EH (cell line): Measurements from ENCODE around the gene FAM120B.
"Not testable (repeated sequence)": the region's sequence is repeated elsewhere in the genome, so short reads cannot be mapped to it uniquely, and the experiment has no call there.

ENCODE experiments used
- DNase-seq: peaks from one replicate; pipeline ENCODE4 v3.0.0-alpha.2; 2015; ENCODE audit warnings: low read depth

FAM120B gene

GRCh38 chr6:170385506-170385905 lies 78.9 kb downstream of the FAM120B start:
- no peak for DNase-seq

GRCh38 chr6:170388113-170388512 lies 81.6 kb downstream of the FAM120B start:
- peak; percentile 92 for DNase-seq

GRCh38 chr6:170393033-170393432 lies 86.5 kb downstream of the FAM120B start:
- DNase-seq: no peak

GRCh38 chr6:170393807-170394399 lies 87.3 kb downstream of the FAM120B start:
- no peak for DNase-seq

GRCh38 chr6:170394980-170395379 lies 88.4 kb downstream of the FAM120B start:
- no peak for DNase-seq

DNA sequence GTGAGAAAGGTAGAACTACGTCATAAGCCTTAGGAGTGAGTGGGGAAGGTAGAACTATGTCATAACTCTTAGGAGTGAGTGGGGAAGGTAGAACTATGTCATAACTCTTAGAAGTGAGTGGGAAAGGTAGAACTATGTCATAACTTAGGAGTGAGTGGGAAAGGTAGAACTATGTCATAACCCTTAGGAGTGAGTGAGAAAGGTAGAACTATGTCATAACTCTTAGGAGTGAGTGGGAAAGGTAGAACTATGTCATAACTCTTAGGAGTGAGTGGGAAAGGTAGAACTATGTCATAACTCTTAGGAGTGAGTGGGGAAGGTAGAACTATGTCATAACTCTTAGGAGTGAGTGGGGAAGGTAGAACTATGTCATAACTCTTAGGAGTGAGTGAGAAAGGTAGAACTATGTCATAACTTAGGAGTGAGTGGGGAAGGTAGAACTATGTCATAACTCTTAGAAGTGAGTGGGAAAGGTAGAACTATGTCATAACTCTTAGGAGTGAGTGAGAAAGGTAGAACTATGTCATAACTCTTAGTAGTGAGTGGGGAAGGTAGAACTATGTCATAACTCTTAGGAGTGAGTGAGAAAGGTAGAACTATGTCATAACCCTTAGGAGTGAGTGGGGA lies 92.3 kb downstream of the FAM120B start:
- DNase-seq: not testable (repeated sequence)

- DNase-seq: not testable (repeated sequence)
These were observed 93.5 kb downstream of the FAM120B start for GRCh38 chr6:170399955-170400558.

DNA sequence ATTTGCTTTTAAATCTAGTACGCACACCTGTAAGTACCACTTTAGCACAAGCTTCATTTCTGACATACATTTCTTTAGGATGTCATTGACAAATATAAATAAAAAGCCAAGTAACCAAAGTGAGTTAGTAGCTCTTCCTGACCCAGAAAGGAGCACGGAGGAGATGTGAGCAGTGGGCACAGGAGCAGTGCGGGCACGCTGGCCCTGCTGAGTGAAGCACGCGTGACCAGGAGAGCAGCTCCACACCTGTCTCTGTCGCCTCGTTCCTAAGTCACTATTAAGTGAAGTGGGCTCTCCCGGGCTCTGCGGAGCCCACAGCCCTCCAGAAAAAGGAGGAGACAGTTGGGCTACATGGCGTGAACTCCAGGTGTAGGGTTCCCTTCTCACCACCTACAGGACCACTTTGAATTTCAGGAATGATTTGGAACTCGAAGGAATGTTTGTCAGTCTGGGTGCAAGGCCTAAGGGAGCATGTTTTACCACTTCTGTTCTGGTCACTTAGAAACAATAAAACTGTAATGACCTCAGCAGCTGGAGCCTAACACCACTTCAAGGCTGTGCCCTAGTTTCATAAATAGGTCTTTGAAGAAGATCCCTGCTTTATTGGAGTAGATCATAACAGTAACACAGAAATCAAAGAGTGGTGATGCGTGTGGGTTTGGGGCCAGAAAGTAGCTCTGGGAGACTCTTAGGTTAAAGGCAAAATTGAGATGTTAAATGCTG lies 95.9 kb downstream of the FAM120B start:
- no peak for DNase-seq

DNA sequence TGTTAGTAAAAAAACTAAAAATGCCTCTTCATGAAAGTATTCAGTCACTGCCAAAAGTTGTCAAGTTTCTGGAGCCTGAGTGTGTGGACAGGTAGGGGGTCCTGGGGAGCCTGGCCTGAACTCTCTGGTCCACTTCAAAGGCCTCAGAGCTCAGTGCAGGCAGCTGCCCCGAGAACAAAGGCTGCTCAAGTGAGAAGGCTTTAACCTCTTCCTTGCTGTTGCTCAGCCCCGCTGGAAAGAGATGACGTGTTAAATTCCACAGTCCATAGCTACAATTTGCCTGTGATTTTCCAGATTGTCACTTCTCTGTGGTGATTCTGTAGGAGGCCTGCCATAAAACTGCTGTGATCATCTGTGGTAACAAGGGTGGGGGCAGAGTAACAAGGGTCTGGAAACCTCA lies 96.9 kb downstream of the FAM120B start:
- DNase-seq: peak; percentile 61

- DNase-seq: no peak
These were observed 97.5 kb downstream of the FAM120B start for GRCh38 chr6:170404036-170404435.

DNA sequence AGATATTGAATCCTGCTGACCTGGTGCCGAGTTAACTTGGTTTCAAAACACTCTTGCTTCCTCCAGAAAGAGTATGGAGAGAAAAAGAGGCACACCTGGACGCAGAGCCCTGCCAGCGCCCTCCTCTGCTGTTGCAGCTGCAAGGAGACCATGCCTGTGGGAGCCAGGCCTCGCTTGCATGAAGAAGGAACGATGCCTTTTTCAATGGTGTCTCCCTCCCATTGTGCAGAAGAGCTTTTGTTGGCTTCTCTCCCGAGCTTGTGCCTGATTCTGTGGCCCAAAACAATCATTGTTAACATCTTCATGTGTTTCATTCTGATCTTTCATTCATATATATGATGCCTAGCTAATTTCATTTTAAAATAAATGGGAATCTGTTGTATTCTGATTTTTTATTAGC lies 98.1 kb downstream of the FAM120B start:
- no peak for DNase-seq

- DNase-seq: peak; percentile 99
These were observed 98.9 kb downstream of the FAM120B start for GRCh38 chr6:170405311-170405975.

DNA sequence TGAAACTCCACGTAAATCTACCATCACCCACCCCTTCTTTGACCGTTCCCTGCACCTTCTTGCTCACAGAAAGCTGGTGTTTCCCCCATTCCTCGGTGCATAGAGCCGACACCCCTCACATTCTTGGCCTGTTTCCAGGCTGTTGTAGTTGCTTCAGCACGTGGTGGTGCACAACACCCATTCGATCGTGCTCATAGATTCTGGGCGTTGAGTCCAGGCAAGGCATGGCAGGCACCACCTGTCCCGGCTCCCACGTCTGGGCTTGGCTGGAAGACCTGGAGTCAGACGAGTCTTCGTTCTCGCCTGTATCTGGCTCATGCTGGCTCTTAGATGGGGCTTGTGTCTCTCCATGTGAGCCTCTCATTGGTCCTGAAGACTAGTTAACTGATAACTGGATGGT lies 100.6 kb downstream of the FAM120B start:
- no peak for DNase-seq

- no peak for DNase-seq
These were observed 101.4 kb downstream of the FAM120B start for GRCh38 chr6:170407932-170408331.

- not testable (repeated sequence) for DNase-seq
These were observed 103.2 kb downstream of the FAM120B start for GRCh38 chr6:170409746-170410145.

GRCh38 chr6:170410241-170410640 lies 103.7 kb downstream of the FAM120B start:
- DNase-seq: no peak

GRCh38 chr6:170415318-170415717 lies 108.8 kb downstream of the FAM120B start:
- no peak for DNase-seq

DNA sequence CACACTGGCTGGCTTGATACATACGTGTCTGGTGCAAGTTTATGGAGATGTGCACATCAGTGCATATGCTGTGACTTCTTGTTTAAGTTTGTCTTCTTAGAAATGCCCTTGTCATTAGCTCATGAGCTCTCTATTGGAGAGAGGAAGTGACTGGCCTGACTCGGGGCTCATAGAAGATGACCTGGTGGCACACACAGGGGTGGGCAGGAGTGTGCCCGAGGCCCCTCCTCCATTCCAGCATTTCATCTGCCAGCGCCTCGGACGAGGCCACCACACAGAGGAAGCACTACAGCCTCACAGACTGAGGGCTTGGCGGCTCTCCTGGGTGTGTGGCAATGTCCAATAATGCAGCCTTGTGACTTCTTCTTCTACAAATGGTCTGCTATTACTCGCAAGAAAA lies 109.7 kb downstream of the FAM120B start:
- no peak for DNase-seq

DNA sequence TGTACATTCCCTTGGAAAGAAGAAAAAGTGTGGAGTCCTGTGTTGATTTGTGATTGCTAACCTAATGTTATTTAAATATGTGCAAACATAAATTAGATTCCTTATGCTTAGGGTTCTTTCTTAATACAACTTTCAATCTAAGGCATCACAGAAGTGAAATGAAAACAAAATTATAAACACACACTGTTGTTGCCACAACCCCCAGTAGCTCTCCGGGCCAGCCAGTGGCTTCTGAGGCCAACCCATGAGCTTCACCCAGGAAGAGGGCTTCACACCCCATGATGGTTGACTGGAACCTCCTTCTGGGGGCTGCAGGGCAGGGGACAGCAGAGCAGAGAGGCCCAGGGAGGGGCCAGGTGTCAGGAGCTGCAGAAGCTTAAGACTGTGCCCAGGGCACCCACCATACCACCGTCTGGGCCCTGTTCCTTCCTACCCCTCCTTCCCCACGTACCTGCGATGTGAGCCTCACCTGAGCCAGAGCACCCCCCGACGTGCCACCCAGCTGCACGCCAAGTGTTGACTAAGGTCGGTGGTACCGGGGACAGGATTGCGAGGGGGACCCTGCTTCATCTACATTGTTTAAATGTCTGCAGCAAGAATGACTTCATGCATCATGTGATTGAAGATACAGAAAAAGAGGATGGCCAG lies 110.5 kb downstream of the FAM120B start:
- no peak for DNase-seq

- DNase-seq: no peak
These were observed 111.3 kb downstream of the FAM120B start for GRCh38 chr6:170417881-170418280.

DNA sequence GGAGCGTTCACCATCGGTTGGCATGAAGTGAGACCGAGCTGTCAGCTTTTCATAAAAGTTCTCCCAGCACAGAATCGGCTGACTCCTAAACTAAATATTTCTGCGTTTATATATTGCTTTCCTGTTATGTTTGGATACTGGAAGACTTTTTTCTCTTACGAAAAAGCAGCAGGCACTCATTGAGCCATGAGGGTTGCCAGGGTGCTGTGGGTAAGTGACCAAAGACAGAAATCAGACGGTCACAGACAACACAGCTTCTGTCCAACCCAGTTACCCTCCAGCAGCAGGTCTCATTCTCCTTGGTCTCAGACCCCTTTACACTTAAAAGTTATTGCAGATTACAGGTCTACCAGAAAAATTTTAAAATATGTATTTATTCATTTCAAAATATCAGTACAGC lies 113.7 kb downstream of the FAM120B start:
- no peak for DNase-seq
